Suprapubic skin (tissue), 3 donors: ENCODE results near the gene ZEB1.

Experiments used
- CTCF ChIP-seq, 2 donors: fragments of 200-600 bp in 1 of 2; fragments of 450-650 bp in 1 of 2; sonication (generic) in 1 of 2; IDR thresholded peaks; one replicate each; pipeline ENCODE4 v1.5.1; 2016 to 2019; ENCODE audit warnings: antibody characterized with exemption in 2 of 2, mild to moderate bottlenecking in 1 of 2, moderate library complexity in 1 of 2
- EP300 ChIP-seq: sonication (generic); formaldehyde crosslinking; IDR thresholded peaks from one replicate; pipeline ENCODE4 v1.6.1; 2017; ENCODE audit warnings: antibody characterized with exemption
- POLR2A ChIP-seq, 2 donors: fragments of 450-650 bp; IDR thresholded peaks; one replicate each; pipeline ENCODE4 v1.6.1; 2017; ENCODE audit warnings: antibody characterized with exemption in 2 of 2, mild to moderate bottlenecking in 2 of 2, moderate library complexity in 2 of 2

DNA sequence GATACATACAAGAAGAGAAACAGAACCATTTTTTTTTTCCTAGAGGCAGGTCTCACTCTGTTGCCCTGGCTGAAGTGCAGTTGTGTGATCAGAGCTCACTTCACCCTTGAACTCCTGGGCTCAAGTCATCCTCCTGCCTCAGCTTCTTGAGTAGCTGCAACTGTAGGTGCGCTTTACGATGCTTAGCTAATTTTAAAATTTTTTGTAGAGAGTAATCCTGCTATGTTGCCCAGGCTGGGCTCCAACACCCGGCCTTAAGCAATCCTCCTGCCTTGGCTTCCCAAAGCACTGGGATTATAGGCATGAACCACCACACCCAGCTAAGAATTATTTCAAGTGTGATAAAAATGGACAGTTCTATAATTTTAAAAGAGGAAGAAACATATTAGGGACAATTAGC, 5.6 kb upstream of the ZEB1 start:
- no peak for TF ChIP-seq CTCF (IDR thresholded peaks at IDR 0.05)
- no peak for TF ChIP-seq POLR2A (IDR thresholded peaks at IDR 0.05)
- no peak for TF ChIP-seq EP300
